CD4-positive, alpha-beta T cell treated with Interferon gamma for 1 hour (primary cell): Measurements from ENCODE around the gene EPGN.

Experiments
- DNase-seq: peaks from one replicate; pipeline ENCODE4 v3.0.0-alpha.2; 2020

Gene EPGN

GRCh38 chr4:74308215-74308614 lies at the start of gene EPGN:
Gene EPGN, plus strand, starts transcription at chr4:74308470. Its CDS starts 64 bp downstream, at chr4:74308534.
- no peak for DNase-seq

DNA sequence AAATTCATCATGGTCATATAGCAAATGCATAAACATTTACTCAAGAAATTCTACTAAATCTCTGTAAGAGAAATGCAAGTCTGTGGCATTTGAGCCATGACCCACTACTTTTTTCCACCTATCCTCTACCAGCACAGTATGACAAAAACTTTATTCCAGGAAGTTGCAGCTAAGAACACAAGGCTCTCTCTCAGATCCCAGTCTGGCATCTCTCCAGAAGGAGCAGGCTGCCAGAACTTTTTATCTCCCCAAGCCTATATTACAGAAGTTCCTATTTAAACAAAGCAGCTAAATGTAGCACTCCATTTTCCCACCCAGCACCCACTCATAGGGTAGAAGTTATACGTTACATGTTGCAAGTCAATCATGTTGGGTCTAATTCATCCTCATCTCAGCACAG lies 49.3 kb upstream of the EPGN start:
- no peak for DNase-seq

- DNase-seq, result no peak
Measured at GRCh38 chr4:74260036-74260435, 48.2 kb upstream of the EPGN start.

GRCh38 chr4:74262522-74262921 lies 45.7 kb upstream of the EPGN start:
- DNase-seq, result no peak

GRCh38 chr4:74263551-74263950 lies 44.7 kb upstream of the EPGN start:
- no peak for DNase-seq

- DNase-seq, result no peak
Measured at GRCh38 chr4:74266081-74266480, 42.2 kb upstream of the EPGN start.

DNA sequence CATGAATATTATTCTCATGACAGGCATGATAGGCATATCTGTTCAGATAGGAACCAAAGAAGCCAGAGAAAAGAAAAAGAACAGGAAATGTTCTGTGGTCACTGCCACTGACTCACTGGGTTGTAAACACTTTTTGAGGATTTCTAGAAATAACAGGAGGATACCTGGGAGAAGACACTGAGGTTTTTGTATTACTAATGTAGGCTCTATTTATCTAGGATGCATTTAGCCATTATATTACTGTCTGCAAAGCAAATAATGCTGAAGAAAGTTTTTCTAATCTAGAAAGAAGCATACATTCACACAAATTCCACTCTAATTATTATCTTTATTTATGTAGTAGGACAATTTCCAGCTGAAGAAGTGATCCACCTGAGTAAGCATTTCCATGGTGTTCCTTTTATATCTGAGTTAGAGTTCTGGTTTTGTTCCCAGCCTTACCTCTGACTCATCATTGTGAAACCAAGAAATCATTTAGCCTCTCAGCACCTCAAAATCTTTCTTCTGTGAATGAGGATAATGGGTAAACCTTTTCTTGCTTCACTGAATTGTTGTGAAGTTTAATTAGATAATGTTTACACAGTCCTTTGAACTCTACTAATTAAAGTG lies 40.2 kb upstream of the EPGN start:
- no peak for DNase-seq

- no peak for DNase-seq
Measured at GRCh38 chr4:74268643-74269042, 39.6 kb upstream of the EPGN start.

DNA sequence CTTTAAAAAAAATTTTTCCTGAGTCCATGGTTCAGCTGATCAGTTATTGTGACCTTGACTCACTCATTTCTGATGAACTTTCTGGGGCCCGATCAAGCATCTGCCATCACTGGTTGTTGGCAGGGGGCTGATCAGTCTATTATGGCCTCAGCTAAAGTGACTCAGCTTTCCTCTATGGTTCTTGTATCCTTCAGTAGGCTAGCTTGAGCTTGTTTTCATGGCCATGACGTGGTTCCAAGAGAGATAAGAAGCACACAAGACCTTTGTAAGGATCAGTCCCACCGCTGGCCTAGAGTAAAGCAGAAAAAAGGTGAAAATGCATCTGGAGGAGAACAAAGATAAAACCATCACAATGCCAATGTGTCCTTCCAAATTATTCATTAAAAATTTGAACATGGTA lies 29.8 kb upstream of the EPGN start:
- DNase-seq, result no peak

GRCh38 chr4:74279716-74280115 lies 28.6 kb upstream of the EPGN start:
- DNase-seq, result no peak

GRCh38 chr4:74282926-74283325 lies 25.3 kb upstream of the EPGN start:
- DNase-seq, result no peak

DNA sequence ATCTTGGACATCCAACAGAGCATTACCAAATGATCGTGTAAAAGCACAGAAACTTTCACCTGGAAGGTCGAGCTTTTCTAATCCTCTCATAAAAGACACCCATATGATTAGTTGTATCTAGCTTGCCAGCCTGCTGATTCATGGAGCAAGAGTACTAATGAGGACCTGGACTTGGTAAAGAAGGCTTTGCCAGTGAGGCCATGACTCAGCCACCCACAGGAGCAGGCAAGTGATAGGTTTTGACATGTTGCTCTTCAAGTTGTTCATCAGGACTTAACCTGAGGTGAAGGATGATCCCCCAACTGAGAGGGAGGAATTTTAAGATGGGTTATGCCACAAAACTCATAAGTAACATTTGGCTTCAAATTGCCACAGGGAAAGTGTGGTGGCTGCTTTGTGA lies 24.7 kb upstream of the EPGN start:
- DNase-seq, result no peak

DNA sequence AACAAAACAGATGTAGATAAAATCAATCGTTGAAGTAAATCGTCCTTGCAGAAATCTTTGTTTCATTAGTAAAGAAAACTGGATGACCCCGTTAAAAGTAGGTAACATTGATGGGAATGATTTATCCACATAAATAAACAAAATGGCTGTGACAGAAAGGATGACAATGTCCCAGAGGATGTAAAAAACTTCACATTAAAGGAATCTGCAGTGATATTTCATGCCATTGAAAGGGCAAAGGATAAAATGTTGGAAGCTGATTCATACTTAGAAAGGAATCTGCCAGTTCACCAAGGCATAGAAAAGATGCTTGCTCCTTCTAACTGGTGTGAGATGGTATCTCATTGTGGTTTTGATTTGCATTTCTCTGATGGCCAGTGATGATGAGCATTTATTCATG lies 24.2 kb upstream of the EPGN start:
- no peak for DNase-seq

- DNase-seq, result no peak
Measured at GRCh38 chr4:74287164-74287563, 21.1 kb upstream of the EPGN start.

- DNase-seq, result no peak
Measured at GRCh38 chr4:74287791-74288190, 20.5 kb upstream of the EPGN start.

- DNase-seq, result no peak
Measured at GRCh38 chr4:74291471-74291870, 16.8 kb upstream of the EPGN start.

GRCh38 chr4:74292111-74292870 lies 16.0 kb upstream of the EPGN start:
- DNase-seq, result no peak

- DNase-seq, result no peak
Measured at GRCh38 chr4:74293558-74293957, 14.7 kb upstream of the EPGN start.

DNA sequence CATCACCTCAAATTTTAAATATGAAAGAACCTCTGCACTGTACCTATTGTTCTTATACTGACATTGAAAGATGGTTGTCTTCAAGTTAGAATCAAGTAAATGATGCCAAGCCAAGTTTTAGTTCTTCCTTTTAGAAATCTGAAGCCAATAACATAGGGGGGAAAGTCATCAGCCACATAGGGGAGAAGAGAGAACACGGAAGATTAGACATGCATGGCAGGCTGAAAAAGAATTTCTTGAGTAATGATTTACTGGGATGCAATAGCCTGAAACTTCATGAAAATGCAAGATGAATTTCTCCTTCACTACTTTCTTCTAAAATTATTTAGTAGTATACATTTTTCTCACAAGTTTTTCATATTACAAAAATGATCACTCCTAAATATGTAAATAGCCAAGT lies 13.6 kb upstream of the EPGN start:
- DNase-seq, result no peak

DNA sequence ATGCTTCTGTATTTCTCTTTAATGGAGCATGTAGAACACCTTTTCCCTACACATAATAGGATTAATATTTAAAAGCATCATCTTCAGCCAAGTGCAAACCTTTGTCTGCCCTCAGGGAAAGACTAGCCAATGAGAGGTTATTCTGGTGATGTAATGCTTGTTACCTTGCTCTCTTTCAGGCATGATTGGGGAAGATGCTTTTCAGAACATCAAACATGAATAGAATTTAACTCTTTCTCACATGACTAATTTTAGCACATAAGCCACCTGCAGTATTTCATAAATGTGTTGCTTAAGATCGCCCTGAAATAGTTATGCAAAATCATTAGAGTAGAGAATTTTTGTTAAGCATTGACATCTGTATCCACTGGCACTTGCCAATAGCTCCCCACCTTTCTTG lies 10.7 kb upstream of the EPGN start:
- no peak for DNase-seq

DNA sequence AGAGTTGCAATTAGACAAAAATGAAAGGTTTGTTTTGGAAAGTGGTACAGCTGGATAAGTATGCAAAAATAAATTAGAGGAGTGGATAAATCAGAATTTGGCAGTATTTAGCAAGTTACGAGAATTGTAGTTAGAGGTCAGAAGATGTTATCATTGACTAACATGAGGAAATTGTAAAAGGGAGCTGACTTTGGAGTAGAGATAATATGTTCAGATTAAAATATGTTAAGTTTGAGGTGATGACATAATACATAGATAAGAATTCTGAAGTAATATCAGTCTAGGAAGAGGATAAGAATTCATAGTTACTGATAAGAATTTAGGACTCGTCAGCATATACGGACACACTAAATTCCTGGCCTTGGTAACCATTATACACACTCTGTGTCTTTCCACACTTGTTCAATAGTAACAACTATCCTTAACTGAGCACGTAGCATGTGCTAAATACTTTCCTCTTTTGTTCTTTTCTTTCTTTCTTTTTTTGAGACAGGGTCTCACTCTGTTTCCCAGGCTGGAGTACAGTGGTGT lies 4.1 kb upstream of the EPGN start:
- no peak for DNase-seq

GRCh38 chr4:74305000-74305399 lies 3.3 kb upstream of the EPGN start:
- DNase-seq, result no peak

GRCh38 chr4:74307170-74307569 lies 1.1 kb upstream of the EPGN start:
- no peak for DNase-seq

DNA sequence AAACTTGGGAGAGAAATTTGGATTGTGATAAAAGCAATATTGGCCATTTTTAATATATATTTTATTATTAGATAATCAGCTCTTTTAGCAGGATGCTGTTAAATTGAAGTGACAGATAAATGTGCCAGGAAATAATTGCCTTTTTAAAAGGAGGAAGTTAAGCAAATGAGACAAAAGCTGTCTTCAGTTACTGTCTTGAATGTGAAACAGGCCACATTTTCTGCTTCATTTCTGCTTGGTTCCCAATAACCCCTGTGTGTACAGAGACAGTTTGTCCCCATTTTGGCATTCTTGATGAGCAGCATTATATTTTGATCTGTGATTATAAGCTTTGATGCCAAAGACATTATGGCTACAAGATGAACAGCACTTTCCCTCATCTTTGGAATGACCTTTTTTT lies 953 bp downstream of the EPGN start:
- DNase-seq, result no peak
